HEK293 (cell line): ENCODE measurements around the gene KHDRBS2.

Experiments
- CTCF ChIA-PET: fragments of 350-600 bp; formaldehyde crosslinking; extraction: SDS; loops from one replicate; lab custom pipeline; 2021; ENCODE audit warnings: antibody characterized with exemption; lab: Yijun Ruan, JAX
- POLR2A ChIA-PET: fragments of 300-600 bp; formaldehyde crosslinking; extraction: SDS; loops from one replicate; lab custom pipeline; 2020; ENCODE audit warnings: antibody characterized with exemption, inconsistent platforms; lab: Yijun Ruan, JAX
- H3K27ac ChIP-seq: fragments of 200-500 bp; sonication (Bioruptor generic); 2 replicates; pipeline ENCODE4 v1.5.1; 2014; ENCODE audit warnings: low read depth, low read length, control low read depth, inconsistent platforms; ENCODE audit errors: extremely low read depth
- H3K36me3 ChIP-seq, 2 experiments: fragments of 200-500 bp in 1 of 2; sonication (Bioruptor generic) in 1 of 2; 1 replicate in 1 of 2; 2 replicates in 1 of 2; pipeline ENCODE4 v1.5.1; 2014 to 2017; ENCODE audit warnings: inconsistent platforms in 2 of 2, low read length in 2 of 2; ENCODE audit not compliant: control insufficient read depth in 2 of 2, insufficient read depth in 1 of 2
- H3K4me1 ChIP-seq: fragments of 200-500 bp; sonication (Bioruptor generic); 2 replicates; pipeline ENCODE4 v1.5.1; 2014; ENCODE audit warnings: mild to moderate bottlenecking, low read length, inconsistent platforms; ENCODE audit not compliant: control insufficient read depth, insufficient read depth
- H3K4me3 ChIP-seq: 2 replicates; pipeline ENCODE4 v1.5.1; 2011; ENCODE audit warnings: low read depth, mild to moderate bottlenecking, control low read depth, low read length, moderate library complexity
- H3K9me3 ChIP-seq: fragments of 200-500 bp; sonication (Bioruptor generic); 2 replicates; pipeline ENCODE4 v1.5.1; 2014; ENCODE audit warnings: low read depth, low read length, inconsistent platforms; ENCODE audit not compliant: control insufficient read depth, insufficient read depth
- GLI2 ChIP-seq: fragments of 450-650 bp; formaldehyde crosslinking; IDR thresholded peaks from 2 replicates; pipeline ENCODE4; 2017; ENCODE audit warnings: missing biosample characterization, missing genetic modification characterization, low read depth, borderline replicate concordance
- HOXA7 ChIP-seq: sonication (generic); formaldehyde crosslinking; IDR thresholded peaks from 2 replicates; pipeline ENCODE4 v1.8.1; 2022; ENCODE audit warnings: missing genetic modification reagents, borderline replicate concordance
- KLF10 ChIP-seq: fragments of 450-650 bp; IDR thresholded peaks from 2 replicates; pipeline ENCODE4 v1.5.1; 2018; ENCODE audit warnings: missing biosample characterization, mild to moderate bottlenecking, missing genetic modification characterization
- KLF7 ChIP-seq: fragments of 450-650 bp; formaldehyde crosslinking; IDR thresholded peaks from 2 replicates; pipeline ENCODE4 v1.5.1; 2016; ENCODE audit warnings: missing biosample characterization, missing genetic modification characterization, borderline replicate concordance
- KLF9 ChIP-seq: fragments of 450-650 bp; formaldehyde crosslinking; IDR thresholded peaks from 2 replicates; pipeline ENCODE4 v1.5.1; 2016; ENCODE audit warnings: missing biosample characterization, missing genetic modification characterization, low read depth
- PATZ1 ChIP-seq: fragments of 450-650 bp; formaldehyde crosslinking; IDR thresholded peaks from 2 replicates; pipeline ENCODE4 v1.5.1; 2016; ENCODE audit warnings: missing biosample characterization, missing genetic modification characterization
- SP2 ChIP-seq: fragments of 450-650 bp; formaldehyde crosslinking; IDR thresholded peaks from 2 replicates; pipeline ENCODE4 v1.5.1; 2016; ENCODE audit warnings: missing biosample characterization, missing genetic modification characterization
- SP7 ChIP-seq: fragments of 450-650 bp; formaldehyde crosslinking; IDR thresholded peaks from 2 replicates; pipeline ENCODE4 v1.5.1; 2016; ENCODE audit warnings: missing biosample characterization, missing genetic modification characterization
- ZBTB17 ChIP-seq: fragments of 450-650 bp; formaldehyde crosslinking; IDR thresholded peaks from 2 replicates; pipeline ENCODE4 v1.5.1; 2016; ENCODE audit warnings: missing biosample characterization, missing genetic modification characterization
- ZBTB26 ChIP-seq: fragments of 450-650 bp; formaldehyde crosslinking; optimal IDR thresholded peaks from 2 replicates; pipeline ENCODE3; 2016; ENCODE audit warnings: missing biosample characterization, mild to moderate bottlenecking, missing genetic modification characterization
- ZIC2 ChIP-seq: fragments of 450-650 bp; formaldehyde crosslinking; IDR thresholded peaks from 2 replicates; pipeline ENCODE4 v1.5.1; 2016; ENCODE audit warnings: missing biosample characterization, missing genetic modification characterization
- ZNF133 ChIP-seq: fragments of 450-650 bp; formaldehyde crosslinking; IDR thresholded peaks from 2 replicates; pipeline ENCODE4 v1.5.1; 2016; ENCODE audit warnings: missing biosample characterization, missing genetic modification characterization
- ZNF16 ChIP-seq: fragments of 450-650 bp; formaldehyde crosslinking; IDR thresholded peaks from 2 replicates; pipeline ENCODE4 v1.5.1; 2016; ENCODE audit warnings: low read depth, missing biosample characterization, missing genetic modification characterization
- ZNF175 ChIP-seq: fragments of 450-650 bp; formaldehyde crosslinking; IDR thresholded peaks from 2 replicates; pipeline ENCODE4 v1.5.1; 2016; ENCODE audit warnings: missing biosample characterization, missing genetic modification characterization
- ZNF211 ChIP-seq: fragments of 450-650 bp; formaldehyde crosslinking; IDR thresholded peaks from 2 replicates; pipeline ENCODE4 v1.5.1; 2016; ENCODE audit warnings: low read depth, missing biosample characterization, missing genetic modification characterization
- ZNF350 ChIP-seq: fragments of 450-650 bp; formaldehyde crosslinking; IDR thresholded peaks from 2 replicates; pipeline ENCODE4 v1.5.0; 2017; ENCODE audit warnings: missing biosample characterization, mild to moderate bottlenecking, missing genetic modification characterization
- ZNF391 ChIP-seq: fragments of 450-650 bp; formaldehyde crosslinking; IDR thresholded peaks from 2 replicates; pipeline ENCODE4 v1.5.1; 2016; ENCODE audit warnings: low read depth, missing biosample characterization, missing genetic modification characterization, borderline replicate concordance
- ZNF624 ChIP-seq: fragments of 450-650 bp; formaldehyde crosslinking; IDR thresholded peaks from 2 replicates; pipeline ENCODE4 v1.5.1; 2017; ENCODE audit warnings: missing biosample characterization, missing genetic modification characterization
- ZNF658 ChIP-seq: fragments of 450-650 bp; formaldehyde crosslinking; IDR thresholded peaks from 2 replicates; pipeline ENCODE4; 2016; ENCODE audit warnings: missing biosample characterization, missing genetic modification characterization
- ZNF768 ChIP-seq: fragments of 450-650 bp; formaldehyde crosslinking; IDR thresholded peaks from 2 replicates; pipeline ENCODE4 v1.5.1; 2018; ENCODE audit warnings: missing biosample characterization, mild to moderate bottlenecking, missing genetic modification characterization

The KHDRBS2 gene

DNA sequence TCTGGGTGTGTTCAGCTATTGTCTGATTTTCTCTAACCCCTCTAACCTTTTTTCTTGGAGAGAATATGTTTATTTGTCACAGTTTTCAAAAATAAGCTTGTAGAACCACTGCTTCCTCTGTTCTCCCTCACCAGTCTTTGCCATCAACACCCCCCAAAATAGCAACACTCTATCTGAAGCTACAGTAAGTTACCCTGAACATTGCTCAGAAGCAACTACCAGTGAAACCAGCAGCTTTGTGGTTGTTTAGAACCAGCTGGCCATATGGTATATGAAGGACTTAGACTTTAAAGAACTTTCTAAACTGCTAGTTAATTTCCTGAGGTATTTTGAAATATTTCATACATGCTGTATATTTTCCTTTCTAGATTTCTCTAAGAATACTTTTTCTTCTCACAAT, 242.9 kb downstream of the KHDRBS2 start:
- TF ChIP-seq ZBTB26 (tag by site-specific recombination) (no peak), KLF7 (no peak), ZNF391 (tag by site-specific recombination) (no peak), ZNF175 (tag by site-specific recombination) (no peak), ZBTB17 (tag by site-specific recombination) (no peak), PATZ1 (tag by site-specific recombination) (no peak), SP2 (tag by site-specific recombination) (no peak), ZNF624 (tag by site-specific recombination) (no peak), SP7 (tag by site-specific recombination) (no peak), ZNF350 (tag by site-specific recombination) (no peak), KLF10 (tag by site-specific recombination) (no peak), GLI2 (tag by site-specific recombination) (no peak), ZNF768 (tag by site-specific recombination) (no peak), ZNF16 (no peak), ZNF133 (tag by site-specific recombination) (no peak)
- Histone ChIP-seq H3K27ac (no peak overlapping the region), H3K9me3 (no peaks in the 10 kb centered on the region), H3K4me1 (no peaks in the 10 kb centered on the region), H3K36me3 (no peaks in the 10 kb centered on the region), H3K4me3 (no peak overlapping the region)
- ChIA-PET POLR2A (no interaction called here), CTCF (no interaction called here)

DNA sequence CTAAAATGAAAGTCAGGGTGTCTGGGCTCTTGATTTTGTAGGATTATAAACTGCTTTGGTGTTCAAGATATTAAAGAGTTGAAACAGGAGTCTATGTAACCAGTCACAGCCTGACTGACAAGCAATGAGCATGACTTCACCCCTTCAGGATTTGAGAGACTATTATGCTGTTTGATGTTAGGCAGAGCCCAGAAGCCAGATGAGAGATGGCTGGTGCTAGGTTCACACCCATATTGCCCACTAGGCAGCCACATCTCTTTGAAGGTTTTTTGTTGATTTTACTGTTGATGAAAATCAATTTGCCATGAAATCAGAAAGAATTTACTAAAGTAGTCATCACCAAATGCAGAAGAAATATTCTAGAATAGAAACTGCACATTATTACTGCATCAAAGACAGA, 243.6 kb downstream of the KHDRBS2 start:
- no peak for TF ChIP-seq ZNF658 (tag by site-specific recombination)
- no peak for TF ChIP-seq KLF9 (tag by site-specific recombination)

GRCh38 chr6:62039605-62040004, 246.4 kb downstream of the KHDRBS2 start:
- no peak overlapping the region for H3K4me3 ChIP-seq
- H3K4me1 ChIP-seq: no peaks in the 10 kb centered on the region
- ChIA-PET POLR2A (no interaction called here), CTCF (no interaction called here)
- H3K27ac ChIP-seq: no peak overlapping the region
- no peaks in the 10 kb centered on the region for H3K36me3 ChIP-seq
- TF ChIP-seq ZNF211 (tag by site-specific recombination): no peak
- TF ChIP-seq ZIC2: no peak
- no peak for TF ChIP-seq HOXA7
- TF ChIP-seq KLF9 (tag by site-specific recombination): no peak
- no peaks in the 10 kb centered on the region for H3K9me3 ChIP-seq

More for the DNA sequence above, 243.6 kb downstream of the KHDRBS2 start:
- H3K36me3 ChIP-seq: no peaks in the 10 kb centered on the region
- H3K4me1 ChIP-seq: no peaks in the 10 kb centered on the region
- H3K4me3 ChIP-seq: no peak overlapping the region
- H3K9me3 ChIP-seq: no peaks in the 10 kb centered on the region
- ChIA-PET POLR2A (no interaction called here), CTCF (no interaction called here)
- no peak overlapping the region for H3K27ac ChIP-seq
